Activated T-cell treated with anti-CD3 and anti-CD28 coated beads for 24 hours (primary cell): Measurements from ENCODE around the gene NACC2.

ENCODE experiments used
- DNase-seq: peaks from one replicate; pipeline ENCODE4 v3.0.0-alpha.2; 2020; ENCODE audit warnings: low read depth

Gene NACC2

GRCh38 chr9:136055715-136056545 lies 39.2 kb downstream of the NACC2 start:
- no peak for DNase-seq

GRCh38 chr9:136054798-136055714 lies 40.0 kb downstream of the NACC2 start:
- DNase-seq: no peak

- DNase-seq: no peak
Observed at GRCh38 chr9:136054146-136054545, 40.9 kb downstream of the NACC2 start.

- DNase-seq: no peak
Observed at GRCh38 chr9:136053757-136054142, 41.3 kb downstream of the NACC2 start.

- no peak for DNase-seq
Observed at GRCh38 chr9:136052991-136053756, 41.9 kb downstream of the NACC2 start.

GRCh38 chr9:136052472-136052880 lies 42.6 kb downstream of the NACC2 start:
- DNase-seq: no peak

- DNase-seq: no peak
Observed at GRCh38 chr9:136051837-136052471, 43.1 kb downstream of the NACC2 start.

GRCh38 chr9:136051453-136051836 lies 43.6 kb downstream of the NACC2 start:
- no peak for DNase-seq

- no peak for DNase-seq
Observed at GRCh38 chr9:136050701-136051452, 44.2 kb downstream of the NACC2 start.

- no peak for DNase-seq
Observed at GRCh38 chr9:136050266-136050700, 44.8 kb downstream of the NACC2 start.

GRCh38 chr9:136049491-136050265 lies 45.4 kb downstream of the NACC2 start:
- no peak for DNase-seq

GRCh38 chr9:136048560-136049411 lies 46.3 kb downstream of the NACC2 start:
- DNase-seq: no peak

- DNase-seq: no peak
Observed at GRCh38 chr9:136047775-136048559, 47.1 kb downstream of the NACC2 start.

- DNase-seq: no peak
Observed at GRCh38 chr9:136047076-136047774, 47.9 kb downstream of the NACC2 start.

GRCh38 chr9:136046554-136046920 lies 48.6 kb downstream of the NACC2 start:
- DNase-seq: no peak

GRCh38 chr9:136045595-136046553 lies 49.2 kb downstream of the NACC2 start:
- DNase-seq: no peak
